HK-2 (cell line): ENCODE measurements around the gene TBL1X.
A peak's percentile ranks its signal among the peaks of the same experiment; 100 is the strongest.
"Not testable (repeated sequence)": the region's sequence is repeated elsewhere in the genome, so short reads cannot be mapped to it uniquely, and the experiment has no call there.

Experiments used
- DNase-seq: peaks from one replicate; pipeline ENCODE4 v3.0.0-alpha.2; 2018; ENCODE audit not compliant: unreplicated experiment

The TBL1X gene

DNA sequence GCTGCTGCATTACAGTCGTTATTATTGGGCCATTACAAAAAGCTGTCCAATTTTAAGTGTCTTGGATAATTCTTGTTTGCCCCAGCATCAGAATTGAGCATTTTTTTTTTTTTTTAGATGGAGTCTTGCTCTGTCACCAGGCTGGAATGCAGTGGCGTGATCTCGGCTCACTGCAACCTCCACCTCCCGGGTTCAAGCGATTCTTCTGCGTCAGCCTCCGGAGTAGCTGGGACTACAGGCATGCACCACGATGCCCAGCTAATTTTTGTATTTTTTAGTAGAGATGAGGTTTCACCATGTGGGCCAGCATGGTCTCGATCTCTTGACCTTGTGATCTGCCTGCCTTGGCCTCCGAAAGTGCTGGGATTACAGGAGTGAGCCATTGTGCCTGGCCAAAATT, 71.3 kb downstream of the TBL1X start:
- not testable (repeated sequence) for DNase-seq

DNA sequence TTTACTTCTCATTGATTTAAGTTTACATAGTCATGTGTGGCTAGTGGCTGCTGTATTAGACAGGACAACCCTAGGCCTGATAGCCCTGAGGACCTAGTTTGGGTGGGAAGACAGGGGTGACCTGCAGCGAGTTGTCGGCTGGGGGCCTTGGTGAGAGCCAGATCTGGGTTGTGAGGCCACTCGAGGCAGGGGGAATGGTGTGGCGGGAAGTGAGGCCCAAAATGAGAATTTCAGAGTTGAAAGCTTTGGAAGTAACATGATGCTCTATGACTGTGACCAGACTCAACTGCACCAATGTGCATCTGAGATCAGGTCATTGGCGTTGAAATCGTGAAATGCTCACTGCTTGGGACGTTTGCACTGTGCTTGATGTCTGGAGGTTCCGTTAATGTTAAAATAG, 72.9 kb downstream of the TBL1X start:
- no peak for DNase-seq

DNA sequence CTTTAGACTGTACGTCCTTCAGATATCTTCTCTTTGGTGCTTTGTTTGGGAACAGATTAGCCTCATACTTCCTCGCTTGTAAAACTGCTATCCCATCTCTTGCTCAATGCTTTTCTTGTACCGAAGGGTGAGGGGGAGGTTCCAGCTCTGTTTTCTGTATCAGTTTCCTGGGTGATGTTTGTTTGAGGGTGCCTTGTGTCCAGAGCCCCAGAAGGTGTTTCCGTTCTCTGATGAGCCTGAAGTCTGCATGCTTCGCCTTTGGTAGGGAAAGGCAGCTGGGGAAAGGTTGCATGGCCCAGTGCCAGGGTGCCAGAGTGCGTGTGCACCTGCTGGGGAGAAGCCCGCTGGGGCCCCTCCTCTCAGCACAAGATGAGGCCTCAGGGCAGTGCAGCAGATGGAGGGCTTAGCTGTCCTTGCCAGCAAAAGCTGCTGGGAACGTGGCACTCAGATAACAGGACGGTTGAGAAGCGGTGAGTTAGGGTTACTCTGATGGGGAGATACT, 73.7 kb downstream of the TBL1X start:
- DNase-seq = no peak

DNA sequence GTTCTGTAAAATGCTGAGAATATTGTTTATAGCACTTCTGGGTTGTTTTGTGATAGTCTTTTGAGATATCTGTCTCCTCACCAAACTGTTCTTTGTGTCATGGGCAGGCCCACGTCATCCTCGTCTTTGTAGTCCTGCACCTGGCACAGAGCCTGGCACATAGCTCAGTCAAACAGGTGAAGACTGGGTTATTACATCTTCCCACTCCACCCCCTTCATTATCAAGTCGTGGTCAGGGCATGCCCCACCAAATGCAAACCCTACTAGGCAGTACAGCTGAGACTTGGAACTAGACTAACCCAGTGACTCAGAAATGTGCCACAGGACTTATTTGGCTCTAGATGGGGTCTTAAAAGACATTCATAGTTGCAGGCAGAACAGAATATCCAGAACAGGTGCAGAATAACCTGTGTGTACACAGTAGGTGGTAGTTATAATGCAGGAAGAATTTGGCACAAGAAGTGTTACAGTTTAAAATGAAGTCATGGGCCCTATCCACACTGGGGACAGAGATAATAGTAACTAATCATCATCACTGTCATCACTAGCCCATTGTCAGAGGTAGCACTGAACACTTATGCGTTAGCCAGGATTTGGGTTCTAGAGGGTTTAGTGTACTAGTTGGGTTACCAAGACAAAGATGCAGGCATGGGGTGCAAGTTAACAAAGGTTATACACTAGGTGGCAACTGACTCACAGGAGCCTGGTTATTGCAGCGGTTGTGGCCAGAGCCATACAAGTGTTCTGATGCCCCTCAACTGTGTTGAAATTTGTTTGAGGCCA, 74.9 kb downstream of the TBL1X start:
- no peak for DNase-seq

DNA sequence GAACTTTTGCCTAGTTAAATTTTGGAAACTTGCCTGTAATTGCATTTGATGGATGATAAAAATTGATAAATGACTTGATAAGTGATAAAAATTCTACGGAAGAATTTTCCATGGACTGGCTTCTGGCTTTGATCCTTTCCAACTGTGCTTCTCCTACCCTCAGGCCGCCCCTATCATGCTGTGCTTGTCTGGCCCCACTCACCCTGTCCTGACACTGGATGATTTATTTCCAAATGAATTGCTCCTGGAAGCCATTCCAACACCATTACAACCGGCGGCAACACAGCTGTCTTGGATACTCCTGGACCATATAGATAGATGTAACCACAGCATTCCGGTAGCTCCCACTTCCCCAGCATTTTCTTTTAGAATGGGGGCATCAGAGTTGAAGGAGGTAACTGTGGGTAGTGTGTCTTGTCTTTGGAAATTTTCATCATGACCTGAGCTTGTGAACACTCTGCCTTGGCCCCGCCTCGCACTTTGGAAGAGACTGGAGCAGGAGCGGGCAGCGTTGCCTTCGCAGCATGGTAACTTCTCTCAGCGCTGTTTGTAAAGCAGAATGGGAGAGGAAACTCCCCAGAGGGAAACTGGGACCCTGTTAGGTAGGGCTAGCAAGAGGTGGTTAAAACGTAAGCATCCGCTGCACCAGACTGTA, 77.4 kb downstream of the TBL1X start:
- DNase-seq = no peak

DNA sequence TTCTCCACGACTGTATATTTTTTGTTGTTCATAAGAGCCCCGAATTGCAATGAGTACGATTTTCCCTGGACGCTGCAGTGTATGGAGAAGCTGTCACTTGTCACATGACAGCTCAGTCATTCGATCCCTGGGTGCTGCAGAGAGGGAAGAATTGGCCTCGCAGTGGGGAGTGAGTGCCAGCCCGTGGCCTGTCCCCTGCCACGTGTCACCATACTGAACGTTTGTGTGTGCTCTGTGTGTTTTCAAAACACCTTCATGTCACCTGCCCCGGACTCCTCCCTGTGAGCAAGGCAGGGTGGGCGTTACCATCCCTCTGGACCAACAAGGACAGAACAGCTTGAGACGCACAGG, 77.9 kb downstream of the TBL1X start:
- DNase-seq = no peak

DNA sequence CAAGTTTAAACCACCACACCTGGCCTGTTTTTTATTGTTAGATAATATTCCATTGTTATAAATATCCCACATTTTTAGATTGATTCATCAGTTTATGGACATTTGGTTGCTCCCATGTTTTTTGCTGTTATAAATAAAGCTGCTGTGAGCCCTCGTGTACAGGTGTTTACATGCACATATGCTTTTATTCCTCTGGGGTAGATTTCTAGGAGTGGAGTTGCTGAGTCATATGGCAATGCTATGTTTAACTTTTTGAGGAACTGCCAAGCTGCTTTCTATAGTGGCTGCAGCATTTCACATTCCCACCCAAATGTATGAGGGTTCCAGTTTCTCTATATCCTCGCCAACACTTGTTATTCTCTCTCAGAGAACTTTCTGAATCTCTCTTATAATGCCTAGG, 90.5 kb downstream of the TBL1X start:
- no peak for DNase-seq

DNA sequence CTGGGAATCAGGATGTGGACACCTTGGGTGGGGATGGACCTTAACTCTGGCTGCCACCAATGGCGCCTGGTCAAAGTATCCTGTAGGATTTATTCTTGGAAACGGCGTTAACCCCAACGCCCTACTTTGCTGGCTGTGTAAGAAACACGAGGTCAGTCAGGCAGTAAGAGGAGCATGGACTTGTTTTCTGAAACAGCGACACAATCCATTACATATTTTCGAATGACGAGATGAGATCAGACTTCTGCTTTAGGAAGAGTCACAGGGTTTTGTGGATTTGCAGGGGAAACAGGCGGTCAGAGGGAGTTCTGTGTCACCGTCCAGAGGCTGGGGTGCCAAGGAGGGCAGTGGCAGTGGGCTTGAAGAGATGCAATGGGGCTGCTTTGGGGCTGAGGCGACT, 92.2 kb downstream of the TBL1X start:
- no peak for DNase-seq

DNA sequence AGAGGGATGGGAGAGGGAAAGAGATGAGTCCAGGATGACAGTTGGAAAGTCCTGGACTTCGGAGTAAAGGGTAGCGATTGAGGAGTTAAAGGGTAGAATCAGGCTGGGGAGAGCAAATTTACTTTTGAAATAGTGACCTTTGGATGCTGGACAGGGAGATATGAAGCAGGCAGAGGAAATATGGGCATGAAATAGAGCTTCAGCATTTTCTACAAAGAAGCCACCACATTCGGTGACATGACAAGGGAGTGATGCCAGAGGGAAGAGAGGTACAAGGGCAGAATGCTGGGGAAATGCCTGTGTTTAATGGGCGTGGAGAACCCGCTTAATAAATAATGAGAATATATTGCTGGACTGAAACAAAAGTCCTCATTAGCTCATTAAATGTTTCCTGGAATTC, 92.7 kb downstream of the TBL1X start:
- no peak for DNase-seq

DNA sequence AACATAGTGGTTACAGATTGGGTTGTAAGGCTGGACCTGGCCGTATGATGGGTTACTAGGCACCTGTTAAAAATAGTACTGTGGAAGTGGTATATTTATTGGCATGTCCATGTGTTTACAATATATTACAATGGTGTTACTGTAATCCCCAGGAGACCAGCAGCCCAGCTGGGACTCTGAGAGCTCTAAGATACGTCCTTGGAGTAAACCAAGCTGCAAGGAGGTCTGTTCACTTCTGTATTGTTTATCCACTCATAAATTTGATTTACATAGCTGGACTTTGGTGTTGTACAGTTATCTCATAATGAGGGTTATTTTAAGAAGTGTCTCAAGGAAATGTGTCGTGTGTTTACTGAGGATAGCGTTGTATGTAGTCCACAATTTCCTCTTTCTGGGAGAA, 93.8 kb downstream of the TBL1X start:
- DNase-seq = no peak

DNA sequence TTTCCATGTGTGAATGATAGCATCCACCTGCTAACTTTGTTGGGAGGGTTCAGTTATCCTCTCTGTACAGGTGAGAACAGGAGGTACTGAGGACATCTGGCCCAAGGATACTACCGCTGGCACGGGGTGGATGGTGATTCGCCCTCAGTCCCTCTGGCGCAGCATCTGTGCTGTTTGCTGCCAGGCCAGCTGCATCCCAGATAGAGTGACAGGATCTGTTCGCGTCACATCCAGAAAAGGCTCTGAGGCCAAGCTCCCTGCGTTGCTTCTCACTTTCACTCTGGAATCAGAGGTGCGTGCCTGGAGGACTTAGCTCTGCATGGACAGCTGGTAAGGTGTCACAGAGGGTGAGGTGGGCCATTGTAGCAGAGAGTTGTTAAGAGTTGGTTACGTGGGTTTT, 95.4 kb downstream of the TBL1X start:
- DNase-seq = no peak

DNA sequence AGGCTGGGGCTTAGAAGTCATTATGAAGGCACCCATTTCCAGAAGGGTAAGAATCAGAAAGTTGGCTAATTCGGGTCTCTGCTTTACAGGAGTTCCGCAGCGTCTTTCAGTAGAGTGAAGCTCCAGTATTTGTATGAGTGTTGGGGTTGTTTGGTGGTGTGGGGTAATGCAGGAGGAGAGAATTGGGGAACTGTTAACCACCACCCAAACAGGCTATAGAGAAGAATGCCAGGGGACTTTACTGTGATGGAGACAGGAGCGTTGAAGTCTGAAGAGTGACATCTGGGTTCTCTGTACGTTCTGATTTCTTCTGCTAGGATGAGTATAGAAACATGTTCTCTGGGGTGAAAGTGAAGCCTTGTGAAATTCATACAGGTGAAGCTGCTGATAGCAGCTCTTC, 96.3 kb downstream of the TBL1X start:
- no peak for DNase-seq

DNA sequence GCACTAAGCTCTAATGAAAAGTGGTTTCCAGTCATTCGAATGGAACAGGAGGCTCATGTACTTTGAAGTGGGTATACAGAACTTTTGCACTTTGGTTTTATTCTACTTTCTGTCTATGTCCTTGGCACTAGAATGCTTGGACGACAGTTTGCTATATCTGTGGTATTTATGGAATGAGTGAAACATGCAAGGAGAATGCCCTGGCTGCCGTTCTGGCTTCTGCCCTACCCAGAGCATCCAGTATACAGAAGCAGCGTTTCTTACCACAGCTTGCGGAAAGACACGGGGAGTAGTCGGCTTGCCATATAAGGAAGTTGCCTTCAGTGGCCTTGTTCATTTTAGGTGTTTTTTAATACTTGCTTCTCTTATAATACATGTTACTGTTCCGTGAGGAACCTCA, 98.0 kb downstream of the TBL1X start:
- DNase-seq = peak; percentile 53

DNA sequence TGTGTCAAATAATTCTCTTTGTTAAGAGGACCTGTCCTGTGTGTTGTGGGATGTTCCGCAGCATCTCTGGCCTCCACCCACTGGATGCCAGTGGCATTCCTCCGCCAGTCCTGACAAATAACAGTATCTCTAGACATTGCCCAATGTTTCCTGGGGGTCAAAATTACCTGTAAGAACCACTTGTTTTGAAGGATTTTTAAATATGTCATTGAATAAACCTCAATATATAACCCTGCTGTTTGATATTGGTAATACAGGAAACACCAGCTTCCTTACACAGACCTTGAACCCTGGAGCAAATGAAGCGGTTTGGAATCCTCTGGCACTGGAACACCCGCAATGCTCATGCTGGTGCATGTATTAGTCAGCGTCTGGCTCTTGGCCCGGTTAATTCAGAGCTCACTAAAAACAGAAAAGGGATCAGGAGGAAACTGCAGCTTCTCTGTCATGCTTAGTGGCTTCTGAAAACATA, 101.3 kb downstream of the TBL1X start:
- peak; percentile 54 for DNase-seq

DNA sequence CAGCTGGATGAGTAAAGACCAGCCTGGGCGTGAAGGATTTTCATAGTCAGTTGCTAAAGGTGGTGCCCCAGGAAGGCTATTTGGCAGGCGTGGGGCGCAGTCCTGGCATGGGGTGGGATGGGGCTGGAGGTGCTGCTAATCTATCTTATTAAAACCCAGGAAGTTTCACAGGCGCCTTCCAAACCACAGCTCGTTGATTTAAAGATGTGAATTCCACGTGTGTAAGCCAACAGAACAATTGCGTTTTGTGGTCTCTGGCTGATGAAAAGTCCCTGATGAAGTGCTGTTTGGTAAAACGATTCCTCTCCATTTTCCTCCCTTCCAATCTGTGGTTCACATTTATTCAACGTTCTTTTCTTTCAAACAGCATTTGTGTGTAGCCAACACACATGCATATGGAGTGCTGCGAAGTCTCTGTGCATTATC, 105.0 kb downstream of the TBL1X start:
- peak; percentile 21 for DNase-seq

DNA sequence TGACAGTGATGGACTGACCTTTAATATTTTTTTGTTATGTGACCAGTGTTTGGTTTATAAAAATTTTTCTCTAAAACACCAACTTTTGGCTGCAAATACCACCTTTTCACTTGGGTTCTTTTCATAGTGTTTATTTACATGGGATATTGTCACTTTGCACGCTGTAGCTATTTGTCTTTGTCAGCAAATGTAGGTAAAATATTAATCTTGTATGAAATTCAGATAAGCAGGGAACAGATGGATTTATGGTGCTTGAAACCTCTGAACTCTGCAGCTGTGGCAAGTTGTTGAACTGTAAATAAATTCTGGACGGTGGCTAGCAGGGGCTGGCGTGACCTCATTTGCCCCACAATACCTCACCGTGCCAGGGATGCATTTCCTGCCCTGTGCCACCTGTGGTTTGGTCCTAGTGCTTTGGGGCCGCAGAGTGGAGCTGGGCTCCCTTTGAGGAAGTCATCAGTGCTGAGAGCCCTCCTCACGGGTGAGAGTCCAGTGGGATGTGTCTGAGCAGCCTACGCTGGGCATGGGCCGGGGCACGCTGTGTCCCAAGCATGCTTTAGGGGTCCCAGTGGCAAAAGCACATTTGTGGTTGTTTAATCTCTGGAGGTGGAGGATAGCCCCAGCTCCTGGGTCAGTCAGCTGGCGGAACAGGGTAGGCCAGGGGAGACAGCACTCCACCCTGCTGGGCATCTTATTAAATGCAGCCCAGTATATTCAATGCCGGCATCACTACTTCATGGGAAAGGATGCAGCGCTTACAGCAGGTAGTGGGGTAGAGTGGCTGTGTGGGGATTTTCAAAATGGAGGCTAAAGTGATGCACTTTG, 108.6 kb downstream of the TBL1X start:
- no peak for DNase-seq

DNA sequence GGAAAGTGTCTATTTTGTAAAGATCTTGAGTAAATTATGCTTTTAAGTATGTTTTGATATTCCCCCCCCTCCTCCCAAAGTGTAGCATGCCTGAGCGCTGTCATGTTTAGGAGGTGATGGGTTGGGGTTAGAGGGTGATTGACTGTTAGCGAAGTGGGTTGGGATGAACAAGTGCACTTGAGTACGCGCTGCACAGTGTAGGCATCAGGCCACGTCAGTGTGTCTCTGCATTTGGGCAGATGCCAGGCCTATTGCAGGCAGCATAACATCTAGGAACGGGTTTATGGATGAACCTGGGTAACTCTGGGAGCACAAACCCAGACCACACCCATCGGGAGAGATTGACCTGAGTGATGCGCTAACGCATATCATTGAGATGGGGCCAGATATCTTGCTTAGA, 111.2 kb downstream of the TBL1X start:
- DNase-seq = no peak

DNA sequence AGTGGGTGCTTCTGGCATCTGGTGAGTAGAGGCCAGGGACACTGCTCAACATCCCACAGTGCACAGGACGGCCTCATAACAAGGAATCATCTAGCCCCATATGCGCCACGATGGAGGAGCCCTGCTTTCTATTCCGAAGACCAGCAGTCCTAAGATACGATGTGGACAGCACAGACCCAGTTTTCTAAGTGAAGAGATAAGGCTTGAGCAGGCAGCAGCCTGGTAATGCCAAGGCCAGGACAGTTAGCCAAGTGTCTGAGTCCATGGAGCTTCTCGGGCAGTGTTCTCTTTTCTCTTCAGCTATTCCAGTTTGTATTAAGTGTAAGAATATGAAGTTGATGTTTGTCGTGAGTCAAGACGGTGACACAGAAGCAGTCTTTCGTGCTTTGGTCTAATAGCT, 112.7 kb downstream of the TBL1X start:
- no peak for DNase-seq

DNA sequence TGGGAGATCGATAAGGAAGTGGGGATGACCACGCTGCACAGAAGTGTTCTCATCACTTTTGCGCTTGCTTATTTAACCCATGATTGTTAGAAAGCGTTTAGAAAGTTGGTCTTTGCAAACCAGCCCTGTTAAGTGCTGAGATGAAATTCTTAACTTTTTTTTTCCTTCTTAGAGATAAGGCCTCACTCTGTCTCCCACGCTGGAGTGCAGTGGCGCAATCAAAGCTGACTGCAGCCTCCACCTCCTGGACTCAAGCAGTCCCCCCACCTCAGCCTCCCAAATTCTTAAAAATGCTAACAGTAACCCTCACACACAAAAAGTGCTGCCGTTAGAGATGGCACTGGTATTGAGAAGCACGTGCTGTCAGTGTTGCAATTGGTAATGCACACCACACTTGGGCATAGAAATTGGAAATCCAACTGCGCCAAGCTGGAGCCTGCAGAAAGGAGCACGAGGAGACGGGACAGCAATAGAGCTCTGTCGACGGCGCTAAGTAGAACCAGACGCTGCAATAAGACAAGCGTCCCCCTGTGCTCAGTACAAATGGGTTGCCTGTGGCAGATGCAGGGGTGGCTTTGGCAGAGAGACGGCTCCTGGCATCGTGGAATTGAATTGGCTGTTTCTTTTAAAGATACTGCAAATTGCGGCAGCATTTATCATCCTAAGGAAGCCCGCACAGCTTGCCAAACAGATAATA, 113.4 kb downstream of the TBL1X start:
- DNase-seq = no peak

DNA sequence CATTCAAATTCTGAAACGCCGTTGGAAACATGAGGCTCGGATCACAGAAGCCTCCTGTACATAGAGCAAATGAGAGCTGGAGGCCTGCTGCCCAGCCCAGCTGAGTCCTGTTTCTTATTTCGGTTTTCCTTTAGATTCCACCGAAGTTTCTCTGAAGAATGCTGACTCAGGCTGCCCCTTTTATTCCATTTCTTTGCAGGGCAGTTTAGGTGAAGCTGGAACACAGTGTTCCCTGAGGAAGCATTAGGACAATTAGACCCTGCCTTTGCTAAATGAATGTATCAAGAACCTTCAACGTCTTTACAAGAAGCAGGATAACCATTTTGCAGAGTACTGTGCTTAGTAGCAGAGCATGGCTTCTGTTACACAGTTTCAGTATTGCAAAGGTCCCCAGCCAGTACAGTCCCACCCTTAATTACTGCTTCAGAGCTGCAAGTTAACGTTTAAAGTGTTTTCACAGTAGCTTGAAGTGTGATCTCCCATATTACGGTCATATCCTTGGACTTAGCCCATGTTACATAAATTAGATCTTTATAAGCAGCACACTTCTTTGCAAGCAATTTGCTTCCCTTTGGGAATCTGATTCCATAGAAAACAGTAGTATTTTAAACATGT, 117.0 kb downstream of the TBL1X start:
- DNase-seq = no peak

DNA sequence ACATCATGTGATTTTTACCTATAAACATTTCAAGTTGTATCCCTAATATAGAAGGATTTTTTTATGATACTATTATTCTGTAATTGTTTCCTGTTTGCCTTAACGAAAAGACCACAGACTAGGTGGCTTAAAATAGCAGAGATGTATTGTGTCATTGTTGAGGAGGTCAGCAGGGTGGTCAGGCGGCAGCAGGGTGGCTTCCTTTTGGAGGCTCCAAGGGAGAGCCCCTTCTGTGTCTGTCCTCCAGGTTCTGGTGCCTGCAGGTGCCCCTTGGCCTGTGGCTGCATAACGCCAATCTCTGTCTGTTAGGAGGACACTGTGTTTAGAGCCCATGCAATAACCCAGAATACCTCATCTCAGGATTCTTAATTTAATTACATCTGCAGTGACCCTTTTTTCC, 118.1 kb downstream of the TBL1X start:
- DNase-seq = no peak

DNA sequence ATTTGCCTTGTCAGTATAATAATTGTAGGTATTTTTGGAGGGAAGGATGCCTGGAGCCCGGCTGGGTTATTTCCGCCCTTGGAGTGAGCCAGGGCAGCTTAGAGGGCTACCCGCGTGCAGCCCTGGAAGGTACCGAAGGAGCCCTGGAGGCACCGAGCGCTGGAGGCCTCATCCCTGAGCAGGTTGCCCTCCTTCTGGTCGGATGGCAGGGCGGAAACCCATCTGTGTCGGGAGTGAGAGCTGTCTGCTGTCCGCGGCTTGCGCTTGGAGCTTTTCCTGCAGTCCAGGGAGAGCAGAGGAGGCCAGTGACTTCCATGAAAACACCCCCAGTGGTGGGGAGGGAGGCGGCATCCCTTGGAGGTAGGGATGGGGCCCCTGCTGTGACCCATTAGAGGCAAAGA, 122.1 kb downstream of the TBL1X start:
- DNase-seq = no peak
